Natural killer cell (primary cell): ENCODE measurements around the gene LYRM4. TPM values are rescaled to one million over a fixed set of nuclear protein-coding genes. Genes with fewer than 3 reads are reported as not detected.

Experiments used
- ATAC-seq, 3 donors: fragments of 150-1000 bp in 2 of 3; fragments of 200-7000 bp in 1 of 3; cut with Tn5 transposase; 1 replicate in 1 of 3; 2 replicates in 2 of 3; pipeline ENCODE4 v1.10.0; 2021; ENCODE audit warnings: mild to moderate bottlenecking in 2 of 3, moderate library complexity in 2 of 3
- DNase-seq, 2 donors: peaks; one replicate each; pipeline versions ENCODE4 v3.0.0 to v3.0.0-alpha.2; 2013 to 2021; ENCODE audit warnings: mixed read lengths in 1 of 2
- H3K27ac ChIP-seq: one replicate; pipeline ENCODE4 v1.5.1; 2013; ENCODE audit warnings: mild to moderate bottlenecking, low read length
- H3K27me3 ChIP-seq: one replicate; pipeline ENCODE4 v1.6.1; 2013; ENCODE audit warnings: low read length; ENCODE audit not compliant: control insufficient read depth, insufficient read depth
- H3K36me3 ChIP-seq: one replicate; pipeline ENCODE4 v1.6.1; 2013; ENCODE audit warnings: low read length; ENCODE audit not compliant: control insufficient read depth, insufficient read depth
- H3K4me1 ChIP-seq: one replicate; pipeline ENCODE4 v1.6.1; 2013; ENCODE audit warnings: low read length; ENCODE audit not compliant: control insufficient read depth, insufficient read depth
- H3K4me3 ChIP-seq: one replicate; pipeline ENCODE4 v1.5.1; 2013; ENCODE audit warnings: low read length
- H3K9me3 ChIP-seq: one replicate; pipeline ENCODE4 v1.6.1; 2013; ENCODE audit warnings: low read length; ENCODE audit not compliant: control insufficient read depth, insufficient read depth
- H3K27ac Mint-ChIP-seq, 2 donors: one replicate each; pipeline ENCODE4 v1.8.0; 2022; ENCODE audit warnings: mild to moderate bottlenecking in 2 of 2, mixed read lengths in 2 of 2, moderate library complexity in 1 of 2
- H3K27me3 Mint-ChIP-seq, 2 donors: one replicate each; pipeline ENCODE4 v1.8.0; 2022; ENCODE audit warnings: low read depth in 2 of 2, mixed read lengths in 2 of 2
- H3K36me3 Mint-ChIP-seq: one replicate; pipeline ENCODE4 v1.8.0; 2022; ENCODE audit warnings: mixed read lengths
- H3K4me1 Mint-ChIP-seq, 2 donors: one replicate each; pipeline ENCODE4 v1.8.0; 2022; ENCODE audit warnings: mixed read lengths in 2 of 2
- H3K4me3 Mint-ChIP-seq: one replicate; pipeline ENCODE4 v1.8.0; 2022; ENCODE audit warnings: mild to moderate bottlenecking, moderate library complexity, mixed read lengths
- H3K9me3 Mint-ChIP-seq, 2 donors: one replicate each; pipeline ENCODE4 v1.8.0; 2022; ENCODE audit warnings: mixed read lengths in 2 of 2
- CTCF ChIP-seq: fragments of 200-600 bp; IDR thresholded peaks from one replicate; pipeline ENCODE4 v1.8.0; 2022; ENCODE audit warnings: antibody characterized with exemption
- WGBS: methylation state at CpG from one replicate; pipeline ENCODE4 v1.1.7; 2013; ENCODE audit warnings: missing lambda C conversion rate; ENCODE audit not compliant: insufficient coverage; 5-methylcytosine and 5-hydroxymethylcytosine counted together
- intact Hi-C: fragments of 100-400 bp; cut with micrococcal nuclease; formaldehyde crosslinking; loops from one replicate; pipeline ENCODE4 v1.14.2; 2022
- total RNA-seq, 4 donors: library from RNA; stranded (reverse); fragments of 120-200 nt in 1 of 4; gene quantifications; one replicate each; pipeline versions ENCODE4 v1.2.3 to v1.2.4, GENCODE V29; 2013 to 2022

The LYRM4 gene
- total RNA-seq, 3 donors from 2014 or later (not counting 1 experiment from before 2014, with no cell fraction given) = 9.1 to 11.4 (median 11.1) TPM

- Histone ChIP-seq H3K27me3 (no peaks in the 10 kb centered on the region), H3K36me3 (no peaks in the 10 kb centered on the region), H3K27ac (no peak overlapping the region), H3K4me3 (no peak overlapping the region), H3K9me3 (no peaks in the 10 kb centered on the region), H3K4me1 (no peaks in the 10 kb centered on the region)
- Mint-ChIP-seq H3K9me3 (no peaks in the 10 kb centered on the region), H3K27ac (no peak overlapping the region), H3K36me3 (no peaks in the 10 kb centered on the region), H3K4me1 (no peaks in the 10 kb centered on the region), H3K4me3 (no peak overlapping the region), H3K27me3 (peaks cover 0 to 9% of the 10 kb centered on the region in 2 donors)
- DNase-seq (no peak), ATAC-seq (no peak)
- WGBS = 95% methylated on average over 6 of the region's 6 CpGs
- intact Hi-C loops = no loop called here
- no peak for TF ChIP-seq CTCF
Observed at GRCh38 chr6:5163247-5163646, 97.5 kb downstream of the LYRM4 start.

- no peak for ATAC-seq
Observed at GRCh38 chr6:5162355-5162754, 98.4 kb downstream of the LYRM4 start.

DNA sequence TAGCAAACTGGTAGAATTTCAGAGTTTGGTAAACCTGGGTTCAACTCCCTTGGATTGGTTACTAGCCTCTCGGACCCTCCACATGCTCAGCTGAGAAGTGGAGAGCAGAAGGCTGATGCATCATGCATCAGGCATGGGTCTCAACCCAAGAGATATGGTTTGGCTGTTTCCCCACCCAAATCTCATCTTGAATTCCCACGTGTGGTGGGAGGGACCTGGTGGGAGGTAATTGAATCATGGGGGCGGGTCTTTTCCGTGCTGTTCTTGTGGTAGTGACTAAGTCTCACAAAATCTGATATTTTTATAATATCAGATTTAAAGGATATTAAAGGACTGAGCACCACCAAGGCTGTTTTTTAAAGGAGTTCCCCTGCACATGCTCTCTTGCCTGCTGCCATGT, 100.5 kb downstream of the LYRM4 start:
- TF ChIP-seq CTCF = no peak
- H3K36me3 Mint-ChIP-seq = no peaks in the 10 kb centered on the region
- H3K9me3 Mint-ChIP-seq = no peaks in the 10 kb centered on the region
- H3K4me3 ChIP-seq = no peak overlapping the region
- no peaks in the 10 kb centered on the region for H3K27me3 Mint-ChIP-seq
- ATAC-seq (no peak), DNase-seq (no peak)
- H3K9me3 ChIP-seq = no peaks in the 10 kb centered on the region
- H3K4me3 Mint-ChIP-seq = no peak overlapping the region
- no peak overlapping the region for H3K27ac ChIP-seq
- 94% methylated on average over 1 of the region's 4 CpGs for WGBS
- H3K27ac Mint-ChIP-seq = no peak overlapping the region
- H3K36me3 ChIP-seq = no peaks in the 10 kb centered on the region
- H3K4me1 Mint-ChIP-seq = no peaks in the 10 kb centered on the region
- no peaks in the 10 kb centered on the region for H3K4me1 ChIP-seq
- no peaks in the 10 kb centered on the region for H3K27me3 ChIP-seq
- intact Hi-C loops = no loop called here

More at GRCh38 chr6:5162355-5162754, 98.4 kb downstream of the LYRM4 start:
- Mint-ChIP-seq H3K4me3 (no peak overlapping the region), H3K27ac (no peak overlapping the region), H3K36me3 (no peaks in the 10 kb centered on the region), H3K27me3 (peaks cover 0 to under 1% of the 10 kb centered on the region in 2 donors), H3K9me3 (no peaks in the 10 kb centered on the region), H3K4me1 (no peaks in the 10 kb centered on the region)
- no peak overlapping the region for H3K4me3 ChIP-seq
- intact Hi-C loops = no loop called here
- no peaks in the 10 kb centered on the region for H3K27me3 ChIP-seq
- WGBS = 97% methylated on average over 5 of the region's 5 CpGs
- no peaks in the 10 kb centered on the region for H3K9me3 ChIP-seq
- DNase-seq = no peak
- H3K27ac ChIP-seq = no peak overlapping the region
- no peaks in the 10 kb centered on the region for H3K36me3 ChIP-seq
- no peaks in the 10 kb centered on the region for H3K4me1 ChIP-seq
- TF ChIP-seq CTCF = no peak

DNA sequence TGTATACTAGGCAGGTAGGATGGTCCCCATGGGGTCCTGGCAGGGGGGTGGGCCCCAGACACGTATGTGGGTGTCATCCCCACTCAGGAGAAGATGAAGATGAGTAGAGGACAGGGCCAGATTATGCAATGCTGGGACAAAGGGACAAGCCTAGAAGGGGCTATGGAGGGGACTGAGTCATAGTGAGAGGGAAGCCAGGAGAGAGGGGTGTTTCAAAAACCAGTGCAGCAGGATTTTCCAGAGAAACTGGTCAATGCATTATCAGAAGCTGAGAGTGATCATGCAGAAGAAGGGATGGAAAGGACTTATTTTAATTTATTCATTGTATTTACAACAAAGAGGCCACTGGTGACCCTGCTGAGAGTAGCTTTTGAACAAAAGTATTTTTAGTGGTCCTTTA, 101.6 kb downstream of the LYRM4 start:
- WGBS = 93% methylated on average over 1 of the region's 1 CpG
- Histone ChIP-seq H3K4me3 (no peak overlapping the region), H3K36me3 (no peaks in the 10 kb centered on the region), H3K4me1 (no peaks in the 10 kb centered on the region), H3K9me3 (no peaks in the 10 kb centered on the region), H3K27me3 (no peaks in the 10 kb centered on the region), H3K27ac (no peak overlapping the region)
- Mint-ChIP-seq H3K27ac (no peak overlapping the region), H3K9me3 (no peaks in the 10 kb centered on the region), H3K4me1 (no peaks in the 10 kb centered on the region), H3K27me3 (no peaks in the 10 kb centered on the region), H3K4me3 (no peak overlapping the region), H3K36me3 (no peaks in the 10 kb centered on the region)
- intact Hi-C loops = no loop called here
- DNase-seq = no peak
- no peak for ATAC-seq
- TF ChIP-seq CTCF = no peak
